ENCODE data around the gene TARS3.
A peak's percentile ranks its signal among the peaks of the same experiment; 100 is the strongest.
"Not testable (repeated sequence)": the region's sequence is repeated elsewhere in the genome, so short reads cannot be mapped to it uniquely, and the experiment has no call there.

TARS3 gene

DNA sequence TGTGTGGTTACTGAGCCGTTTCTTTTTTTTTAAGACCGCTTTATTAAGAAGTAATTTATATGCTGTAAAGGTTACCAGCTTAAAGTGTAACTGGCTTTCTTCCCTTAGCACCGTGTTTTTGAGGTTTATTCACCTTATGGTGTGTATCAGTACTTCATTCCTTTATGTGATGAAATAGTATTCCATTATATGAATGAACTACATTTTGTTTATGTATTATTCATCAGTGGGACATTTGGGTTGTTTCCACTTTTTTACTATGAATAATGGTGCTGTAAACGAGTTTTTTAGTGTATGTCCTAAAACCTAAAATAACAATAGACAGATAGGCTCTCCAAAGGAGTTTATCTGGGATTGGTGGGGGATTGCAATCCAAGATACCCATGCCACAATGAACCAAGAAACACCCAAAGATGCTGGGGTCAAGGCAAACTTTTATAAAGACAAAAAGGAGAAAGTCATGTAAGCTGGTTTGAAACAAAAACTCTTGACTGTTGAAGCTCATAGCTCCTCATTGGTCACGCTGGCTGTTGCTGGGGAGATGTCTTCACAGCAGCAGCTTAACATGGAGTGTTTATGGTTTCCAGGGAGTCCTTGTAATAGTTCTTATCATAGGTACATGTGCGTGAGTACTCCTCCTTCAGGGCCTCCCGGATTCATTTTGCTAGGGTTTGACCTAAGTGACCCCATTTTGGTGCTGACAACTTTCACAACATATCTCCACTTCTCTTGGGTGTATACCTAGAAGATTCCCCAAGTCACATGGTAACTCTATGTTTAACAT, 88.1 kb downstream of the TARS3 start:
- no peak overlapping the region for H3K27ac ChIP-seq
- no peak overlapping the region for H3K4me3 ChIP-seq

DNA sequence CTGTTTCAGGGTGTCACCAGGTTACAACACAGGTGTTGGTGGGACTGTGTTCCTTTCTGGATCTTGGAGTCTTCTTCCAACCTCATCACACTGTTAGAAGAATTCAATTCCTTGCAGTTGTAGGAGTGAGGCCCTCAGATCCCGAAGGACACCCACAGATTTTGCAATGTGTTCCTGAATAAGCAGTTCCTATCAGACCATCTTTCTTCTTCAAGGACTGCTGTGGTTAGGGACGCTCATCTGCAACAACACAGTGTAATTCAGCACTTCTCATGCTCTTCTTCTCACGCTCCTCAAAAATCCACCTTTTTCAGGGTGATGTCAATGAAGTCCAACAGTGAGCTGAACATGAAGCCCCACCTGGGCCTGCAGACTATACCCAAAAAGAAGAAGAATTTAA, 90.9 kb downstream of the TARS3 start:
- H3K4me3 ChIP-seq = no peak overlapping the region
- no peak overlapping the region for H3K27ac ChIP-seq

DNA sequence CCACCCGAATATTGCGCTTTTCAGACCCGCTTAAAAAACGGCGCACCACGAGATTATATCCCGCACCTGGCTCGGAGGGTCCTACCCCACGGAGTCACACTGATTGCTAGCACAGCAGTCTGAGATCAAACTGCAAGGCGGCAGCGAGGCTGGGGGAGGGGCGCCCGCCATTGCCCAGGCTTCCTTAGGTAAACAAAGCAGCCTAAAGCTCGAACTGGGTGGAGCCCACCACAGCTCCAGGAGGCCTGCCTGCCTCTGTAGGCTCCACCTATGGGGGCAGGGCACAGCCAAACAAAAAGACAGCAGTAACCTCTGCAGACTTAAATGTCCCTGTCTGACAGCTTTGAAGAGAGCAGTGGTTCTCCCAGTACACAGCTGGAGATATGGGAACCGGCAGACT, 97.5 kb downstream of the TARS3 start:
- H3K27ac ChIP-seq, H3K4me3 ChIP-seq: not testable (repeated sequence)

DNA sequence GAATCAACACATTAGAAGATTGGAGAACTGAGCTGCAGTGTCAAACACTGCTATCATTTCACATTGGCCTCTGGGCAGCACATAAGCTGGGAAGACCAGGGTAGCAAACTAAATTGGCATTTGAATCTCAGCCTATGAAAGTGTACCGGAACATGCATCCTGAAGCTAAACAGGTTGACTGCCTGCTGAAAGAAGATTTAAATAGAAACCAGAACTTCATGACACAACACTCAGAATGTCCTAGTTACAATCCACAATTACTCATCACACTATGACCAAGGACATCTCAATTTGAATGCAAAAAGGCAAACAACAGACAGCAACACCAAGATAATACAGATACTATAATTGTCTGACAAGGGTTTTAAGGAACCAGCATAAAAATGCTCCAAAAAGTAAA, 98.3 kb downstream of the TARS3 start:
- no peak overlapping the region for H3K4me3 ChIP-seq
- H3K27ac ChIP-seq = no peak overlapping the region

DNA sequence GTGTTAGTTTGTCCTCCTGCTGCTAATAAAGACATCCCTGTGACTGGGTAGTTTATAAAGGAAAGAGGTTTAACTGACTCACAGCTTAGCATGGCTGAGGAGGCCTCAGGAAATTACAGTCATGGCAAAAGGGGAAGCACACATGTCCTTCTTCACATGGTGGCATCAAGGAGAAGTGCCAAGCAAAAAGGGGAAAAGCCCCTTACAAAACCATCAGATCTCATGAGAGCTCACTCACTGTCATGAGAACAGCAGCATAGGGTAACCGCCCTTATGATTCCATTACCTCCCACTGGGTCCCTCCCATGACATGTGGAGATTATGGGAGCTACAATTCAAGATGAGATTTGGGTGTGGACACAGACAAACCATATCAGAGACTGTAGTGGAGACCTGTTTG, 99.1 kb downstream of the TARS3 start:
- Histone ChIP-seq H3K4me3 (no peak overlapping the region), H3K27ac (no peak overlapping the region)

DNA sequence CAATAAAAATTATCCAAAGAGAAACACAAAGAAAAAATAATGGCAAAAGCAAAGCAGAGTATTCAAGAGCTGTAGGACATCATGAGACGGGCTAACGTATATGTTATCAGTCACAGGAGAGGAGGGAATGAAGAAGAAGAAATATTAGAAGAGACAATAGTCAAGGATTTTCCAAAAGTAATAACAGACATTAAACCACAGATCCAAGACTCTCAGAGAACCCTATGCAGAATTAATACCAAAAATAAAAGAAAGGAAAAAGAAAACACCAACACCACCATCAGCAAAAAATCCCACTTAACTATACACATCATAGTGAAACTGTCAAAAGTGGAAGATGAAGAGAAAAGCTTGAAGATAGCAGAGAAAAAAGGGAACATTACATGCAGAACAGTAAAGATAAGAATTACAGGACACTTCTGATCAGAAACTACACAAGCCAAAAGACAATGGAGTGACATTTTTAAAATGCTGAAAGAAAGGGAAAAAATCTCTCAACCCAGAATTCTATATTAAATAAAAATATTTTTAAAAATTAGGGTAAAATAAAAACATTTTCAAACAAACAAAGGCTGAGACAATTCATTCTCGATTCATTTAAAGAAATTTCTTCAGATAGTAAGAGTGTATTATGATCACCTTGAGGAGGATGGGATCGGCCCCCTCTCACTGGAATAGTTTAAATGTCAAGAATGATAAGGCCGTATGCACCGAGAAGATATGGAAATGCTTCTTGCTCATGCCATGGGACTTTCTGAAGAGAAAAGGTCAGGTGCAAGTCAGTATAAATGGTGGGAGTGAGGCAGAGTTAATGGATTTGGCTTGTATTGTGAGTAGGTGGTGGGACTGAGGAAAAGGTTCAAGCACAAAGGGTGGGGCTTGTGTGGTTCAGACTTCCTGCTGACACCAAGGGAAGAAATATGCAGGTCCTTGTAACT, 100.6 kb downstream of the TARS3 start:
- H3K27ac ChIP-seq = no peak overlapping the region

DNA sequence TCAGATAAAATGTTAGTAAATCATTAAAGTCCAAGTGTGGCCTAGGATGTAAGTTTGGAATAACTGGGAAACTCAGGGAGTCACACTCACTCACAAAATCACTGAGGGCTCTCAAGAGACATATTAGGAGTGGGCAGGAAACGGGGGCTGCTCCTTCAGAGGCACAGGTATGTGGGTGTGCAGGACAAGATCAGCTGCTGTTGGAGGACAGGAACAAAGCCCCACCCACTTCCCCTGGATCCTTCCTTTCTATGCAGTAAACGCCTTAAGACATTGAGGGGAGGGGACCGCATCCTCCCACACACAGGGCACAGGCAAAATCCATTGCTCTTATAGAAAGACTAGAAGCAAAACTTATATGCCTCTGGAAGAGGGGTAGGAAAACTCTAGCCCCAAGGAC, 102.3 kb downstream of the TARS3 start:
- H3K4me3 ChIP-seq = no peak overlapping the region
- no peak overlapping the region for H3K27ac ChIP-seq

More for the DNA sequence above, 100.6 kb downstream of the TARS3 start:
- H3K4me3 ChIP-seq = no peak overlapping the region

DNA sequence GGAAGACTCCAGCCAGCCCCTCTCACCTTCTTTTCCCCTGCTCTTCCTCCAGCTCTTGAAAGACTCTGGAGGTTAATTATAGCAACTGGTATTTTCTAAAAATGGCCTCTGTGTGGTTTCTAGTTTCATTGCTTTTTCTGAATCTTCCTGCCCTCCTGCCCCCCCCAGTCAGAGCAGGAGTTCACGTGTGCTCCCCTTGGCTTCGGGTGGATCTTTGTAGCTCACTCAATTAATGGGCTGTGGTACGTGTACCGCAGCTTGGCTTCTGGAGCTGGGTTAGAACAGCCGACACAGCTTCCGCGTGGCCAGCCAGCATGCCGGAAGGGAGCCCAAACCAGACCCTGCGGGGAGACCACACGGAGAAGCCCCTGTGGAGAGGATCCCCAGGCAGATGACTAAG, 103.6 kb downstream of the TARS3 start:
- H3K27ac ChIP-seq = peak overlapping the region in 1 of 21 experiments; percentile 22
- H3K4me3 ChIP-seq = no peak overlapping the region

DNA sequence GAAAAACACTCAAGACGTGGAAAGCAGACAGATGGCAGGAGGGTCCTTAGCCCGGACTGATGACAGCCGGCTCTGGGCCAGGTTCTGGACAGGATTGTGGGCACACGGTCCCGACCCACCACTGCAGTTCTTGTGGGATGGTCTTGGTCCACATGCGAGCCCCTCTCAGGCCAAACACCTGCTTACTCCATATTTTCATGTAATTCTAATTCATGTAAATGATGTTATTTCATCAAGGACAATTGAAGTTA, 104.7 kb downstream of the TARS3 start:
- Histone ChIP-seq H3K27ac (no peak overlapping the region), H3K4me3 (no peak overlapping the region)

DNA sequence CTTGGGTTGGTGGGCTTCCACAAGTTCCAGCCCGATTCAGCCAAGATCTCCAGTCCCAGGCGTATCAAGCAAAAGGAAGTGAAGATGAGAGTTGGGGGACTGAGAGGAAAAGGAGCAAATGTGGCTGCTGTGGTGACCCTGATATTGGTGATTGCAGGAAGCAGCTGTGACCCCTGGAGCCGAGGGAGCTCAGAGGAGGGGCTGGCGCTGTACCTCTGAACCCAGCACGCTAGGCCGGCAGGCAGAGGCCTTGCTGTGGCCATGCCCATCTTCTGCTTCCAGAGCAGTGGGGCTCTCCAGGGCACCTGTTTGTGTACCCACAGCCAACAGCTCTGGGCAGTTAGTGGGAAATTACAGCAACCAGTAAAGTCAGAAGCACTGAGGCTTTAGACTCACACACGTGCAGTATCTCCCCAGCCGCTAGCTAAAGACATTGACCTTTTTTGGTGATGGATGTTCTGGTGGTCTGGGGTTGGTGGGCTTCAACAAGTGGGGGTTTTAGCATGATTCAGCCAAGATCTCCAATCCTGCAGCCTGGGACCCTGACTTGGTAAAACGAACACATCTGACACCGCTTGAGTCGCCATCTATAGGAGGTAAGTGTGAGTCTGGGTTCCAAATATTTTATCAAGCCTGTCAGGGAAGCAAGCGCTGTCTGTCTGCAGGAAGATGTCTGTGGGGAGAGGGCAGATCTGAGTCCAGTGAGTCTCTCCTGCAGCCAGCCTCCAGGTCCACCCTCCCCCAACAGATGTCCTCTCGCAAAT, 105.2 kb downstream of the TARS3 start:
- Histone ChIP-seq H3K27ac (no peak overlapping the region), H3K4me3 (no peak overlapping the region)

DNA sequence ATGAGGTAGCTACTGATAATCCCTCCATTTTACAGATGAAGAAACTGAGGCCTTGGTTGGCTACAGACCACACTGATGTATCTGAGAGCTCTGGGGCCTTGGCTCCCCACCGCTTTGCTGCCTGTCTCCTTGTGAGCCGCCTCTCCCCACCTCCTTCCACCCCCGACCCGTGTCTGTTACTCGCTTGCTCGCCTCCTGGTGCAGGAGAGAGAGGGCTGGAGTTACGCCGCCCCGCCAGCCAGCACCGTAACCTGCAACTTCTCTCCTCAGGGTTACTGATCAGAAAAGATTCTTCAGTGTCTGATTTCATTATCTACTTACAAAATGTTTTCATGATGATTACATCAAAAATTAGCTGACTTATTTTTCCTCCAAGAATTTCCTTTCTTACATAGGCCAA, 106.2 kb downstream of the TARS3 start:
- H3K27ac ChIP-seq = no peak overlapping the region
- H3K4me3 ChIP-seq = no peak overlapping the region

DNA sequence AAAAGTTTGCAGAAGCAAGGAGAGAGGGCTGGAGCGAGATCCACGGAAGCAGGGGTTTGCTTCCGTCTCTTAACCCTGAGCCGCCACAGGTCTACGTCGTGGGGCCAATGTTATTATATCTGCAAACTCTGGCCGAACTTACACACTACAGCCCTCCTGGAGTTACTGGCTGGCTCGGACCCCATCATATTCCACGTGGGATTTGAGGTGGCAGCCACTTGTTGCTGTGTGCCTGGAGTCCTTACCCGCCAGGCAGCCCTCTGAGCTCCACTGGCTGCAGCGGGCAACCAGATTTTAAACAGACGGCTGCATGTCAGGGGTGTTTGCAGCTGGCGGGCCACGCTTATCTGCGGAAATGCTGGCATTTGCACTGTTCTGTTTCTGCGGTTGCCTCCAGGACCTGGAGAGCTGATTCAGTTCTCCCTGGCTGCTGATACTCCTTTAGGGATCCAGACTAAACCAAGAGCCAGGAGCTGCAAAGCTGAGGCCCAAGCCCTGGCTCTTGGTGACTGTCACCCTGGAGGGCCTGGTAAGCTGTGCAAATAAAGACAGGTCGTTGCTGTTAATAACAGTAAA, 106.8 kb downstream of the TARS3 start:
- no peak overlapping the region for H3K4me3 ChIP-seq
- H3K27ac ChIP-seq = no peak overlapping the region

DNA sequence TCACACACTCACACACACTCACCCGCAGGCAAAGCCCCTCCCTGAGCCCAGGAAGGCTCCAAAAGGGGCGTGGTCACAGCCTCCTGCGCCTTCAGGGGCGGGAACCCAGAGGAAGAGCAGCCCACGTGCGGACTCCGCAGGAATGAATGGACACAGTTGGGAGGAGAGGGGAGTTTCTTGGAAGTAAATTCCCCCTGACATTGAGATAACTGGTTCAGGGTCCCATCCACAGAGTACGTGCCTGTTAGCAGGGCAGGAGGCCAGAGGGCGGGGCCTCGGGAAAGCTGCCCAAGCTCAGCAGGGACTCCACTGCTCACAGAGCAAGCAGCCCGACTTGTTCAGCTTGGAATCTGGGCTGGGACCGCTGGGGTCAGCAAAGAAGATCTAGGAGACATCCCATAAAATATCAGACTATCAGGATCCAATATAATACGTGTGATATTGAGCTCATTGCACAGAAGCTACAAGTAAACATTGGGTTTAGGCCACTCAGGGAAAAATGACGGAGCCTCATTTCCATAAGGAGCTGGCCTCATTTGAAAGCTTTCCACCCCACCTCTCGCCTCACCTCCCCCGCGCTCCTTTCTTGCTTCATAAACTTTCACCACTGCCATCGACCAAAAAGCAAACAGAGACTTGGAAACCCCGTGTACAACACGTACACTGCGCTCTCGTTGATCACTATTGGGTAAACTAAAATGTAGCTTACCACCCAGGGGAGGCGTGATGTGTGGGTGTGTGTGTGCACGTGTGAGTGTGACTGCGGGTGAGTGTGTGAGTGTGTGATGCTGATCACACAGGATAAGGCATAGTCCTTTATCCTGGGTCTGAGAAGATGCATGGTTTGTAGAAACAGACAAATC, 108.1 kb downstream of the TARS3 start:
- H3K4me3 ChIP-seq = no peak overlapping the region
- H3K27ac ChIP-seq = peak overlapping the region in 9 of 21 experiments; percentile 5 to 79 (median 47)

DNA sequence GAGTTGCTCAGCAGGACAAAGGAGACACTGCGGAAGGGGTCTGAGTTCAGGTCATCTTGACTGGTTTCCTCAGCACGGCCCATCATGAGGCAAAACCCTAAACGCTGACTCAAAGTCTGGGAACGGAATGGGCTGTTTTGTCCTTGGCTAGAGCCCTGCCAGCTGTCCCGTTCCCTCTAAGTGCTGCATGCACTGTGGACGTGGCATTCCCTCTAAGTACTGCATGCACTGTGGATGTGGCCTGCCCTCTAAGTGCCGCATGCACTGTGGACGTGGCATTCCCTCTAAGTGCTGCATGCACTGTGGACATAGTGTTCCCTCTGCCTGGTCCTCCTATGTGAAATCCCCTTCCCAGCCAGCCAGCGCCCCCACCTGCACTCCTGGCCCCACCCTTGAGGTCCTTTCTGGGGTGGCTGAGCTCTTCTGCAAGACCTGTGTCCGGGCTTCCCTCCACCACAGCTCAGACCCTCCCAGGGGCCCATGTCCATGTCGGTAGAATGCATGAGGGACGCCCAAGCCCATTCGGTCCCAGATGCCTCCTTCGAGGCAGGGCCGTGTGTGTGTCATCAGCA, 108.8 kb downstream of the TARS3 start:
- Histone ChIP-seq H3K4me3 (no peak overlapping the region), H3K27ac (peak overlapping the region in 10 of 21 experiments; percentile 5 to 79 (median 46))

DNA sequence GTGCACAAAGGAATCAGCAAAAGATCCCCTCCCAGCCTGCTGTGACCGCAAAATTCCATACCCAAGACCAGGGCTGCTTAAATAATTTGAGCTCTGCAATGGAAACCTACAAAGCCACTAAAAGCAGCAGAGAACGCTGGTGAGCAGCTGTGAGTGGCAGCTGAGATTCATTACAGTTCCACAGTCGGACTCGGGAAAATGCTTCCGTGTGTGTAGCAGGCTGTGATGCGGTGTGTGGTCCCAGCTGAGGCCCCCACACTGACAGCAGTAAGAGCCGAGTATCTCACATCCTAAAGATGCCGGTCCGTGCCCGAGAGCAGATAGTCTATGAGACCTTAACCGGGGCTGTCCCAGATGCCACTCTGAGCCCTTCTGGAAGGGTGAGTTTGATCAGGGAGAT, 109.5 kb downstream of the TARS3 start:
- H3K27ac ChIP-seq = peak overlapping the region in 5 of 21 experiments; percentile 6 to 79 (median 74)
- no peak overlapping the region for H3K4me3 ChIP-seq

DNA sequence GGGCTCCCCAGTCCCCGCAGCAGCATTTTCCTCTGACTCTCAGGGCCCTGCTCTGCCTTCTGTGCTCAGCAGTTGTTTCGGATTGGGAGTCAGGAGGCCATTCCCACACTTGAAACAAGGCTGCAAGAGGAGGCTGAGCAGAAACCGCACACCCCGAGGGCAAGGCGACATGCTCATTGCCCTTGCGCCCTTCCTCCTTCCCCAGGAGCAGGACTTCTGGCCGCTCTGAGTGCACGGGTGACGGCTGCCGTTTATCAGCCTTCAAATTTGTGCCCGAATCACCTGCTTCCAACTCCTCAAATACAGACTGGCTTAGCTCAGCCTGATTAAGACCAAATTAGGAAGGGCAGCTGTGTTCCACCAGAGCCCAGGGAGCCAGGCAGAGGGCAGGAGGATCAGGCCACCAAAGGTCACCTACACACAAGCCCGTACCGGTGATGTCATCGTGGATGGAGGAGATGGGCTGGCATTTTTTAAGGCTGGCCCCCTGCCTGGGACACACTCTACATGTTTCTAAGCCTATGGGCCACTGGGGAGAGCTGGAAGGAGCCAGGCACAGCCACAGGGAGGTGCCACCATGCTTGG, 110.2 kb downstream of the TARS3 start:
- no peak overlapping the region for H3K4me3 ChIP-seq
- H3K27ac ChIP-seq = no peak overlapping the region

DNA sequence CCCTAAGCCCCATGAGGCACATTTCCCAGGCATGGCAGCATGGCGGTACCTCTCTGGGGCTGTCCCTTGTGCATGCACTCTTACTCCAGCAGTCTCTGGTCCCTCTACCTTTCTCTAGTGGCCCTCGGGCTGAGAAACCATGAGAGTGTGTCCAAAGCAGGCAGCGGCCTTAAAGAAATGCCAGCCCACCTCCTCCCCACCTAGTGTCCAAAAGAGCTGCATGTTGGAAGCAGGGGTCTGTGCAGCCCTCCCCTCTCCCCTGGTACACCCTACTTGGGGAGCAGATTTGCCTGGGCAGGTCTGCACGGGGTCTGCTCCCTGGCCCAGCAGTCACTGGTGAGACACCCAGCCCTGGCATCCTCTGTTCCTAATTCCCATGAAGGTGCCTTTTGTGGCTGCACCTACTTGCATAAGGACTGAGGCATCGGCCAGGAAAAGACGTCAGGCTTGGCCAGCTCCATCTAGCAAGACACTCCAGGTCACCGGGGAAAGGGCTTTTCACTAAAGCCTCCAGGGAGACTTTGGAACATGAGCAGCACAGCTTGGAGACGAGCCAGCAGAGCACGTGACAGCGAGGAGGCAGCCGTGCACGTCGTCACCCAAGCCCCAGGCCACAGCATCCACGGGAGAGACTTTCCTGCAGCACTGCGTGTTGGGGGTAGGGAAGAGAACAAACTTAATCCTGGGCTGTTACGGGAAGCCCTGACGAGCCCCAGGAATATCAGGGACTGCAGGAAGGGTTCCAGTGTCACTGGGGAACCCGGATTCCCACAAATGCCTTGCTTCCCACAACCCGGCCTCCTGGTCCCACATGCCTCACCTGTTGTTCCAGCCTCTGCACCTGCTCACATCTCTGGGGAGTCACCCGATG, 110.9 kb downstream of the TARS3 start:
- no peak overlapping the region for H3K4me3 ChIP-seq
- no peak overlapping the region for H3K27ac ChIP-seq

DNA sequence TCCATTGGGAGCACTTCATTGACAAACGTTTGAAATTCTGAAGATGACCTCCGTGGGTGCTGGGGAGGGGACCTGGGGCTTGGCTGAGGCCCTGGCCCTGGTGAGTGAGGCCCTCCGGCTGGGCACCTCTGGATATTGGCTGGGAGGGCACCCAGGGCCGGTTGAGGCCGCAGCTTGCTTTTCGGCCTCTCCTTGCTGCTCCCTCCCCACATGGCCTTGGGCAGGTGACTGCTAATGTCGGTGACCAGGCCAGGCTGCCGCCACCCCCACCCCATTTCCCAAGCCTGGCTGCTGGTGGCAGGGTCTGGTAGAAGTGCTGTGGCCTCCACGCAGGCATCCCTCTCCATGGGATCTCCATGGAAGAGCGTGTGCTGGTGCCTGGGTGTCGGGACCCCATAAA, 111.6 kb downstream of the TARS3 start:
- Histone ChIP-seq H3K27ac (no peak overlapping the region), H3K4me3 (no peak overlapping the region)

Data from skin epidermis (tissue), 12 donors.